Ureter (tissue), 1 donor: ENCODE measurements around the gene KIAA0319L. TPM values are rescaled to one million over a fixed set of nuclear protein-coding genes. Genes with fewer than 3 reads are reported as not detected.
"Not testable (repeated sequence)": the region's sequence is repeated elsewhere in the genome, so short reads cannot be mapped to it uniquely, and the experiment has no call there.

Experiments used
- DNase-seq: peaks from one replicate; pipeline ENCODE4 v3.0.0-alpha.2; 2020; ENCODE audit warnings: low spot score
- total RNA-seq: library from RNA; stranded (reverse); gene quantifications from one replicate; pipeline ENCODE4 v1.2.4, GENCODE V29; 2023
- donor health status: DM: yes; HTN: yes; CAD: no.

KIAA0319L gene
- total RNA-seq, 1 donor from 2014 or later: 74.6 TPM

- DNase-seq: no peak
Measured at GRCh38 chr1:35490250-35490649, 67.0 kb downstream of the KIAA0319L start.

- no peak for DNase-seq
Measured at GRCh38 chr1:35488336-35488735, 68.9 kb downstream of the KIAA0319L start.

GRCh38 chr1:35486858-35487408, 70.3 kb downstream of the KIAA0319L start:
- DNase-seq: no peak

GRCh38 chr1:35481229-35481628, 76.0 kb downstream of the KIAA0319L start:
- no peak for DNase-seq

GRCh38 chr1:35477870-35478269, 79.3 kb downstream of the KIAA0319L start:
- DNase-seq: no peak

- DNase-seq: no peak
Measured at GRCh38 chr1:35475856-35476674, 81.1 kb downstream of the KIAA0319L start.

GRCh38 chr1:35475356-35475755, 81.8 kb downstream of the KIAA0319L start:
- no peak for DNase-seq

GRCh38 chr1:35473216-35473615, 84.0 kb downstream of the KIAA0319L start:
- not testable (repeated sequence) for DNase-seq

GRCh38 chr1:35470977-35471613, 86.1 kb downstream of the KIAA0319L start:
- no peak for DNase-seq

GRCh38 chr1:35466120-35466519, 91.1 kb downstream of the KIAA0319L start:
- DNase-seq: no peak

- DNase-seq: not testable (repeated sequence)
Measured at GRCh38 chr1:35463749-35464148, 93.5 kb downstream of the KIAA0319L start.

- DNase-seq: no peak
Measured at GRCh38 chr1:35463232-35463631, 94.0 kb downstream of the KIAA0319L start.

GRCh38 chr1:35461966-35462651, 95.1 kb downstream of the KIAA0319L start:
- DNase-seq: no peak

GRCh38 chr1:35460796-35461195, 96.4 kb downstream of the KIAA0319L start:
- no peak for DNase-seq

- DNase-seq: no peak
Measured at GRCh38 chr1:35454616-35455015, 102.6 kb downstream of the KIAA0319L start.

GRCh38 chr1:35454176-35454575, 103.0 kb downstream of the KIAA0319L start:
- DNase-seq: no peak

GRCh38 chr1:35453031-35453430, 104.2 kb downstream of the KIAA0319L start:
- no peak for DNase-seq

- no peak for DNase-seq
Measured at GRCh38 chr1:35452106-35452774, 105.0 kb downstream of the KIAA0319L start.

- peak; percentile 83 for DNase-seq
Measured at GRCh38 chr1:35451125-35451528, 106.1 kb downstream of the KIAA0319L start.

GRCh38 chr1:35449334-35450008, 107.7 kb downstream of the KIAA0319L start:
- DNase-seq: no peak

- DNase-seq: no peak
Measured at GRCh38 chr1:35448344-35448801, 108.8 kb downstream of the KIAA0319L start.
